K562 treated with DMSO at 1 percent for 4 hours (cell line): Measurements from ENCODE around the gene SIRPD. TPM values are rescaled to one million over a fixed set of nuclear protein-coding genes. Genes with fewer than 3 reads are reported as not detected.

Source experiments
- total RNA-seq: library from RNA; unstranded; fragments of 300-600 nt; gene quantifications from 2 replicates; pipeline ENCODE4 v1.2.3, GENCODE V29; 2022; ENCODE audit not compliant: insufficient read depth

Gene SIRPD
- not detected in 2 replicates for total RNA-seq

GRCh38 chr20:1557605-1558004 lies at the start of gene SIRPD:
TSS of gene SIRPD (minus strand) at chr20:1557705. CDS start at chr20:1557653, 52 bp downstream.

DNA sequence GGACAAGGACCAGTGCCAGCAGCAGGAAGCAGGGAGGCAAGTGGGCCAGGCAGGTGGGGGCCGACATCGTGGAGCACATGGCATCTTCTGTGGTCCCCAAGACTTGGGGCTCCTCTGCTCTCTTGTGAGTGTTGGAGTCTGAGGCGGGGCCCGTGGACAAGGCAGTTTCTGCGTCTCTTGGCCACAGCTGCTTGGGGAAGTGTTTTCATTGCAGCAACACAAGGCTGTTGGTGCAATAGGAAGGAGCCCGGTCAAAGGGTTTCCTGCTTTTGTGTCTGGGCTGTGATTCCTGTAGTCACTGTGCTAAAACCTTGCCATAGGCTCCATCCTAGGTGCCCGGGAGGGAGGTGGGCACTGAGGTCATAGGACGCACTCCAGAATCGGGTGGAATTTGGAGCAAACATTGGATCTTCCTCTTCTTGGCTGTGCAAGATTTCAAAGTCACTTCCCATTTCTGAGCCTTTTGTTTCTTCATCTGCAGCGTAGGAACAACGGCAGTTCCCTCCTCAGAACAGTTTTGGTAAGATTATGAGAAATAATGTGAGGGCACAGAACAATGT lies 66.1 kb downstream of the SIRPD start, which contains the start of gene SIRPB2:
TSS of gene SIRPB2 (minus strand) at position 140 of the 560 bp plus-strand sequence. CDS start at position 79, 61 bp downstream.

Other genes starting within 250 kb of the SIRPD start
- gene SDCBP2, start 228.6 kb downstream of the SIRPD start, total RNA-seq: 1.7 and 2.4 TPM in 2 replicates
- 195 and 216 TPM in 2 replicates for gene FKBP1A, start 164.7 kb downstream of the SIRPD start, total RNA-seq
- 50.1 and 66.8 TPM in 2 replicates for gene NSFL1C, start 90.9 kb downstream of the SIRPD start, total RNA-seq
- 0.47 and 1.1 TPM in 2 replicates for gene SIRPB2, start 66.3 kb downstream of the SIRPD start, total RNA-seq
- gene SIRPB1, start 62.3 kb upstream of the SIRPD start, total RNA-seq: not detected in 2 replicates
- not detected in 2 replicates for gene SIRPG, start 100.1 kb upstream of the SIRPD start, total RNA-seq